OCI-LY7 (cell line): ENCODE data around the gene TARS3.

ENCODE experiments used
- EZH2phosphoT487 ChIP-seq: fragments of 200-600 bp; sonication (generic); IDR thresholded peaks from 2 replicates; pipeline ENCODE4 v1.6.1; 2018; ENCODE audit warnings: low read depth, borderline replicate concordance, mild to moderate bottlenecking, mixed run types, antibody characterized with exemption, low read length, moderate library complexity, mixed read lengths
- TF ChIP-seq, protein P1 (sequence below): fragments of 200-600 bp; sonication (generic); conservative IDR thresholded peaks from 2 replicates; pipeline ENCODE4 v1.5.1; 2014; ENCODE audit warnings: mild to moderate bottlenecking, antibody characterized with exemption, low read length, moderate library complexity, mixed read lengths

DNA sequence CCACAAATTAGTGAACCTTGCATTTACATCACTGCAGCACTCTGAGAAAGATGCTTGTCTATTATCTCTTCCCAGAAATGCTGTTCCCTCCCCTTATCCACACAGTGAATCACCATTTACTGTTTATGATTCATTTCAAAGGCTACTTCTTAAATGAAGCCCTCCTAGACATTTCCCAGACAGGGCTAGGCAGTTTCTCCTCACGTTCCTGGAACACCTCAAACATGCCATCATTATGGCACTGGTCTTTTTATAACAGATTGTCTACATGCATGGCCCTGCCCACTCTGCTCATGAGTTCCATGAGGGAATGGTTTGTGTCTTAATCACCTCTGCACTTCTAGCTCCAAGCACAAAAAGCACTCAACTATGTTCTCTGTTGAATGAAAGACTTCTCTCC is 39.9 kb downstream of the TARS3 start:
- TF ChIP-seq, protein P1, sequence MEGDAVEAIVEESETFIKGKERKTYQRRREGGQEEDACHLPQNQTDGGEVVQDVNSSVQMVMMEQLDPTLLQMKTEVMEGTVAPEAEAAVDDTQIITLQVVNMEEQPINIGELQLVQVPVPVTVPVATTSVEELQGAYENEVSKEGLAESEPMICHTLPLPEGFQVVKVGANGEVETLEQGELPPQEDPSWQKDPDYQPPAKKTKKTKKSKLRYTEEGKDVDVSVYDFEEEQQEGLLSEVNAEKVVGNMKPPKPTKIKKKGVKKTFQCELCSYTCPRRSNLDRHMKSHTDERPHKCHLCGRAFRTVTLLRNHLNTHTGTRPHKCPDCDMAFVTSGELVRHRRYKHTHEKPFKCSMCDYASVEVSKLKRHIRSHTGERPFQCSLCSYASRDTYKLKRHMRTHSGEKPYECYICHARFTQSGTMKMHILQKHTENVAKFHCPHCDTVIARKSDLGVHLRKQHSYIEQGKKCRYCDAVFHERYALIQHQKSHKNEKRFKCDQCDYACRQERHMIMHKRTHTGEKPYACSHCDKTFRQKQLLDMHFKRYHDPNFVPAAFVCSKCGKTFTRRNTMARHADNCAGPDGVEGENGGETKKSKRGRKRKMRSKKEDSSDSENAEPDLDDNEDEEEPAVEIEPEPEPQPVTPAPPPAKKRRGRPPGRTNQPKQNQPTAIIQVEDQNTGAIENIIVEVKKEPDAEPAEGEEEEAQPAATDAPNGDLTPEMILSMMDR: no peak
- TF ChIP-seq EZH2phosphoT487: no peak
